NT2/D1 (cell line): ENCODE measurements around the gene DACH1.

Source experiments
- YY1 ChIP-seq: IDR thresholded peaks from 2 replicates; pipeline ENCODE4 v1.6.1; 2011; ENCODE audit not compliant: insufficient read length, insufficient read depth
- ZNF274 ChIP-seq: IDR thresholded peaks from 2 replicates; pipeline ENCODE4 v1.6.1; 2011; ENCODE audit warnings: mild to moderate bottlenecking, low read depth, low read length

- TF ChIP-seq YY1: no peak
- TF ChIP-seq ZNF274: no peak
These were observed 255.7 kb downstream of the DACH1 start for GRCh38 chr13:71611292-71611691.
